Osteoblast (primary cell): ENCODE measurements around the gene RNF150. TPM values are rescaled to one million over a fixed set of nuclear protein-coding genes. Genes with fewer than 3 reads are reported as not detected.
A peak's percentile ranks its signal among the peaks of the same experiment; 100 is the strongest.

ENCODE experiments used
- DNase-seq: peaks from one replicate; pipeline ENCODE4 v3.0.0; 2011; ENCODE audit warnings: low spot score, mixed read lengths; ENCODE audit not compliant: insufficient read length; ENCODE audit errors: missing footprints
- H2AFZ ChIP-seq: 2 replicates; pipeline ENCODE4 v1.6.0; 2011; ENCODE audit warnings: mild to moderate bottlenecking, low read length
- H3K27ac ChIP-seq: 2 replicates; pipeline ENCODE4 v1.5.1; 2011; ENCODE audit warnings: mild to moderate bottlenecking, low read depth, low read length, moderate library complexity
- H3K27me3 ChIP-seq: 2 replicates; pipeline ENCODE4 v1.6.0; 2012; ENCODE audit warnings: mild to moderate bottlenecking, control low read depth, inconsistent platforms, low read length, moderate library complexity; ENCODE audit not compliant: insufficient read depth
- H3K36me3 ChIP-seq: 2 replicates; pipeline ENCODE4 v1.5.1; 2011; ENCODE audit warnings: mild to moderate bottlenecking, low read length, control low read depth, moderate library complexity; ENCODE audit not compliant: insufficient read depth
- H3K4me1 ChIP-seq: 2 replicates; pipeline ENCODE4 v1.5.1; 2011; ENCODE audit warnings: mild to moderate bottlenecking, low read length, control low read depth, moderate library complexity; ENCODE audit not compliant: insufficient read depth
- H3K4me2 ChIP-seq: 2 replicates; pipeline ENCODE4 v1.6.0; 2011; ENCODE audit warnings: mild to moderate bottlenecking, low read length; ENCODE audit not compliant: insufficient read depth
- H3K4me3 ChIP-seq: fragments of 200-600 bp; sonication (generic); 3 replicates; pipeline ENCODE4 v1.5.1; 2012; ENCODE audit warnings: mild to moderate bottlenecking, low read length, inconsistent platforms; ENCODE audit not compliant: insufficient read depth
- H3K79me2 ChIP-seq: 2 replicates; pipeline ENCODE4 v1.6.0; 2012; ENCODE audit warnings: mild to moderate bottlenecking, low read length, control low read depth, inconsistent platforms; ENCODE audit not compliant: insufficient read depth
- H3K9me3 ChIP-seq: 2 replicates; pipeline ENCODE4 v1.5.1; 2011; ENCODE audit warnings: low read depth, low read length, control low read depth
- H4K20me1 ChIP-seq: 2 replicates; pipeline ENCODE4 v1.6.0; 2012; ENCODE audit warnings: mild to moderate bottlenecking, low read length, control low read depth; ENCODE audit not compliant: insufficient read depth
- CTCF ChIP-seq: IDR thresholded peaks from 2 replicates; pipeline ENCODE4 v1.5.1; 2011; ENCODE audit warnings: mild to moderate bottlenecking, low read depth, low read length, moderate library complexity; ENCODE audit errors: extremely low read depth
- total RNA-seq: library from RNA; depleted of rRNA; stranded (reverse); fragments of >200 nt; gene quantifications from 2 replicates; pipeline ENCODE4 v1.2.3, GENCODE V29; 2012

Gene RNF150
- total RNA-seq, 1 donor: 13.4 TPM

- TF ChIP-seq CTCF: no peak
- H3K4me3 ChIP-seq: peak overlapping the region; percentile 46
Observed at GRCh38 chr4:140944199-140944515, 189.1 kb downstream of the RNF150 start.

GRCh38 chr4:140943486-140944198 is 189.6 kb downstream of the RNF150 start:
- no peak for TF ChIP-seq CTCF
- no peak for DNase-seq
- H3K79me2 ChIP-seq: no peaks in the 10 kb centered on the region
- H4K20me1 ChIP-seq: no peaks in the 10 kb centered on the region
- H3K27me3 ChIP-seq: no peaks in the 10 kb centered on the region
- peak overlapping the region; percentile 82 for H3K4me2 ChIP-seq
- peak overlapping the region; percentile 88 for H3K27ac ChIP-seq
- H3K4me3 ChIP-seq: no peak overlapping the region
- no peak overlapping the region for H2AFZ ChIP-seq
- no peaks in the 10 kb centered on the region for H3K9me3 ChIP-seq
- H3K36me3 ChIP-seq: no peaks in the 10 kb centered on the region
- H3K4me1 ChIP-seq: peaks cover 58% of the 10 kb centered on the region

More at GRCh38 chr4:140944199-140944515, 189.1 kb downstream of the RNF150 start:
- no peaks in the 10 kb centered on the region for H3K79me2 ChIP-seq
- no peaks in the 10 kb centered on the region for H4K20me1 ChIP-seq
- no peak for DNase-seq
- peak overlapping the region; percentile 88 for H3K27ac ChIP-seq
- H3K9me3 ChIP-seq: no peaks in the 10 kb centered on the region
- H3K4me1 ChIP-seq: peaks cover 53% of the 10 kb centered on the region
- no peaks in the 10 kb centered on the region for H3K36me3 ChIP-seq
- H3K4me2 ChIP-seq: peak overlapping the region; percentile 82
- H3K27me3 ChIP-seq: no peaks in the 10 kb centered on the region
- no peak overlapping the region for H2AFZ ChIP-seq

- peaks cover 65% of the 10 kb centered on the region for H3K4me1 ChIP-seq
- H2AFZ ChIP-seq: no peak overlapping the region
- H4K20me1 ChIP-seq: no peaks in the 10 kb centered on the region
- H3K27ac ChIP-seq: peak overlapping the region; percentile 61
- H3K4me3 ChIP-seq: no peak overlapping the region
- H3K36me3 ChIP-seq: no peaks in the 10 kb centered on the region
- H3K79me2 ChIP-seq: no peaks in the 10 kb centered on the region
- no peaks in the 10 kb centered on the region for H3K9me3 ChIP-seq
- no peak overlapping the region for H3K4me2 ChIP-seq
- no peaks in the 10 kb centered on the region for H3K27me3 ChIP-seq
- no peak for TF ChIP-seq CTCF
- DNase-seq: no peak
Observed at GRCh38 chr4:140940589-140940988, 192.7 kb downstream of the RNF150 start.

- Histone ChIP-seq H3K4me1 (peaks cover 51% of the 10 kb centered on the region), H3K27me3 (no peaks in the 10 kb centered on the region), H4K20me1 (no peaks in the 10 kb centered on the region), H3K79me2 (no peaks in the 10 kb centered on the region), H3K36me3 (no peaks in the 10 kb centered on the region), H2AFZ (no peak overlapping the region), H3K27ac (peak overlapping the region; percentile 86), H3K4me3 (no peak overlapping the region), H3K4me2 (peak overlapping the region; percentile 69), H3K9me3 (no peaks in the 10 kb centered on the region)
- DNase-seq: peak; percentile 49
- no peak for TF ChIP-seq CTCF
Observed at GRCh38 chr4:140937866-140938265, 195.4 kb downstream of the RNF150 start.
